IPS-NIHi7 (cell line): ENCODE results near the gene MAN2B2.

Source experiments
- DNase-seq: peaks from one replicate; pipeline ENCODE4 v3.0.0; 2012; ENCODE audit warnings: mixed read lengths; ENCODE audit errors: extremely low spot score

Gene MAN2B2

GRCh38 chr4:6594826-6595355 lies 19.9 kb downstream of the MAN2B2 start:
- DNase-seq = no peak

GRCh38 chr4:6595897-6596537 lies 21.0 kb downstream of the MAN2B2 start:
- peak; percentile 85 for DNase-seq

GRCh38 chr4:6596948-6597347 lies 22.0 kb downstream of the MAN2B2 start:
- DNase-seq = no peak

- DNase-seq = no peak
Observed at GRCh38 chr4:6598127-6598526, 23.1 kb downstream of the MAN2B2 start.

GRCh38 chr4:6598641-6599040 lies 23.7 kb downstream of the MAN2B2 start:
- no peak for DNase-seq

- DNase-seq = no peak
Observed at GRCh38 chr4:6601661-6602250, 26.8 kb downstream of the MAN2B2 start.

GRCh38 chr4:6602289-6602688 lies 27.3 kb downstream of the MAN2B2 start:
- no peak for DNase-seq

- DNase-seq = no peak
Observed at GRCh38 chr4:6603128-6603527, 28.1 kb downstream of the MAN2B2 start.

GRCh38 chr4:6605114-6605513 lies 30.1 kb downstream of the MAN2B2 start:
- no peak for DNase-seq

GRCh38 chr4:6605605-6606004 lies 30.6 kb downstream of the MAN2B2 start:
- DNase-seq = no peak

GRCh38 chr4:6606465-6607235 lies 31.7 kb downstream of the MAN2B2 start:
- DNase-seq = no peak

- DNase-seq = no peak
Observed at GRCh38 chr4:6607368-6608055, 32.5 kb downstream of the MAN2B2 start.

- DNase-seq = peak; percentile 43
Observed at GRCh38 chr4:6608758-6609414, 33.9 kb downstream of the MAN2B2 start.

- no peak for DNase-seq
Observed at GRCh38 chr4:6609415-6610079, 34.6 kb downstream of the MAN2B2 start.

GRCh38 chr4:6610856-6611430 lies 36.0 kb downstream of the MAN2B2 start:
- DNase-seq = no peak

- no peak for DNase-seq
Observed at GRCh38 chr4:6612961-6613675, 38.1 kb downstream of the MAN2B2 start.

- no peak for DNase-seq
Observed at GRCh38 chr4:6613676-6614651, 39.0 kb downstream of the MAN2B2 start.

GRCh38 chr4:6614701-6615230 lies 39.8 kb downstream of the MAN2B2 start:
- DNase-seq = no peak
